Testis (tissue), 3 donors: Measurements from ENCODE around the gene SIN3A. TPM values are rescaled to one million over a fixed set of nuclear protein-coding genes. Genes with fewer than 3 reads are reported as not detected.

Source experiments
- DNase-seq: peaks from one replicate; pipeline ENCODE4 v3.0.0-alpha.2; 2019
- H3K27ac ChIP-seq, 2 donors: fragments of 200-600 bp; sonication (generic); one replicate each; pipeline ENCODE4 v1.5.1; 2019
- H3K27me3 ChIP-seq: fragments of 200-600 bp; sonication (generic); one replicate; pipeline ENCODE4 v1.5.1; 2019
- H3K36me3 ChIP-seq: fragments of 200-600 bp; sonication (generic); one replicate; pipeline ENCODE4 v1.5.1; 2017; ENCODE audit warnings: low read depth; ENCODE audit errors: missing control alignments
- H3K4me1 ChIP-seq: fragments of 200-600 bp; sonication (generic); one replicate; pipeline ENCODE4 v1.5.1; 2019
- H3K4me3 ChIP-seq, 2 donors: fragments of 200-600 bp; sonication (generic); one replicate each; pipeline ENCODE4 v1.5.1; 2017 to 2019
- H3K9me3 ChIP-seq: fragments of 200-600 bp; sonication (generic); one replicate; pipeline ENCODE4 v1.5.1; 2017
- POLR2A ChIP-seq: fragments of 450-650 bp; IDR thresholded peaks from one replicate; pipeline ENCODE4 v1.6.1; 2017; ENCODE audit warnings: antibody characterized with exemption, mild to moderate bottlenecking, moderate library complexity
- WGBS, 2 donors: methylation state at CpG; one replicate each; pipeline ENCODE4 v1.1.5; 2018; 5-methylcytosine and 5-hydroxymethylcytosine counted together
- intact Hi-C: fragments of 100-400 bp; cut with DNase I; formaldehyde crosslinking; loops from one replicate; pipeline ENCODE4 v1.15.1; 2023; ENCODE audit warnings: low total_unique reads
- polyA plus RNA-seq: library from polyadenylated mRNA; stranded (reverse); fragments of 350-450 nt; fragmentation: Illumina TruSeq; extraction: RNeasy Lipid Tissue Mini Kit (QIAGEN cat#74804); gene quantifications from one replicate; pipeline ENCODE4 v1.2.3, GENCODE V29; 2014; ENCODE audit warnings: low read depth, low replicate concordance; ENCODE audit not compliant: insufficient read depth
- total RNA-seq, 2 donors: library from RNA; depleted of rRNA; stranded (reverse); fragments of >200 nt; gene quantifications; one replicate each; pipeline ENCODE4 v1.2.3, GENCODE V29; 2016
- TF ChIP-seq, protein P1 (sequence below), 3 experiments: fragments of 450-650 bp in 2 of 3; fragments of 200-600 bp in 1 of 3; sonication (generic) in 1 of 3; IDR thresholded peaks; one replicate each; pipeline ENCODE4 v1.5.1; 2016 to 2019; ENCODE audit warnings: antibody characterized with exemption in 3 of 3, mild to moderate bottlenecking in 2 of 3, moderate library complexity in 1 of 3

The SIN3A gene
- total and polyA plus RNA-seq, 3 donors from 2014 or later, result 65.9 to 100 (median 95.0) TPM

DNA sequence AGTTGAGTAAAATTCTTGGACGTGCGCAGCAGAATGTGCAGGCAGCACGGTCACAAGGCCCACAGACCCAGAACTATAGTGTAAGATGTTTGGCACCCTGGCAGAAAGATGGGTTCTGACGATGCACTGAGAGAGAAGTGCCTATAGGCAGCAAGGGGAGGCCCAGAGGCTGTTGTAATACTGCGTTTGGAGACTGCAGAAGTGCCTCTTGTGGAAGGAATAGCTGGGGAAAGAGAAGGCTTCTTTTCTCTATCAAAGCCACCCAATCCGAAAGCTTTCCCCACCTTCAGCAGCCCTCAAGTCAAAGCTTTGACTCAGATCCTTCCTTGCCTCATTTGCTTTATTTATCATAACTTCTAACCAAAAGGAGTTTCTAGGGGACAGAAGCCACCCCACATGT is 5.2 kb upstream of the SIN3A start:
- peaks cover 11% of the 10 kb centered on the region for H3K4me1 ChIP-seq
- peak overlapping the region in 1 of 2 donors; percentile 98 for H3K27ac ChIP-seq
- 37 to 46% methylated on average over 6 of the region's 6 CpGs for WGBS, 2 donors
- no peaks in the 10 kb centered on the region for H3K27me3 ChIP-seq
- no peaks in the 10 kb centered on the region for H3K9me3 ChIP-seq
- no peak overlapping the region for H3K4me3 ChIP-seq
- no peaks in the 10 kb centered on the region for H3K36me3 ChIP-seq
- intact Hi-C loops, result loop anchor here (10.0 kb wide), 1 partner anchor 188 kb away; the partner anchor contains the start of genes IMP3 and SNX33
- no peak for DNase-seq
- no peak for TF ChIP-seq POLR2A
- TF ChIP-seq, protein P1, sequence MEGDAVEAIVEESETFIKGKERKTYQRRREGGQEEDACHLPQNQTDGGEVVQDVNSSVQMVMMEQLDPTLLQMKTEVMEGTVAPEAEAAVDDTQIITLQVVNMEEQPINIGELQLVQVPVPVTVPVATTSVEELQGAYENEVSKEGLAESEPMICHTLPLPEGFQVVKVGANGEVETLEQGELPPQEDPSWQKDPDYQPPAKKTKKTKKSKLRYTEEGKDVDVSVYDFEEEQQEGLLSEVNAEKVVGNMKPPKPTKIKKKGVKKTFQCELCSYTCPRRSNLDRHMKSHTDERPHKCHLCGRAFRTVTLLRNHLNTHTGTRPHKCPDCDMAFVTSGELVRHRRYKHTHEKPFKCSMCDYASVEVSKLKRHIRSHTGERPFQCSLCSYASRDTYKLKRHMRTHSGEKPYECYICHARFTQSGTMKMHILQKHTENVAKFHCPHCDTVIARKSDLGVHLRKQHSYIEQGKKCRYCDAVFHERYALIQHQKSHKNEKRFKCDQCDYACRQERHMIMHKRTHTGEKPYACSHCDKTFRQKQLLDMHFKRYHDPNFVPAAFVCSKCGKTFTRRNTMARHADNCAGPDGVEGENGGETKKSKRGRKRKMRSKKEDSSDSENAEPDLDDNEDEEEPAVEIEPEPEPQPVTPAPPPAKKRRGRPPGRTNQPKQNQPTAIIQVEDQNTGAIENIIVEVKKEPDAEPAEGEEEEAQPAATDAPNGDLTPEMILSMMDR (IDR thresholded peaks at IDR 0.05), result no peak

DNA sequence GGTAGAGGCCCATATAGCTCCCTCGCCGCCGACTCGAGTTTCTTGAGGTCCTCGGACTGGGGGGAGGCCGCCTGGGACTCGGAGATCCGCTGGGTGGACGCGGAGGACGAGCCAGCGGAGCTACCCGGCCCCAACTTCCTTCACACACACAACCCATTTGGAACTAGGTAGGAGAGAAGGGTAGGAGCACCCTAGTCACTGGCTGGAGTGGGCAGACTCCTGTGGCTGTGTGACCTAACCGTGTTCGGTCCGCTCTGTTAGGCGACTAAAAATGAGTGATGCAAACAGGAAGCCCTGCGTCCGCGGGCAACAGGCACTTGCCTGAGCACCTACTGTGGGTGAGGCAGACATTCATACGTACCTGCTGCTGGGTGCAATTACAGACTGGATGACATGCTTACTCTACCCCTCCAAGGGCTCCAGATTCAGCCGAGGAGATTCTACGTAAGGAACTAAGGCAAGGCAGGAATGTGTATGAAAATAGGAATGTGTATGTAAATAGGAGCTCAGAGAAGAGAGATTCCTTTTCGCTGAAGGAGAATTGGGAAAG is 4.6 kb upstream of the SIN3A start:
- TF ChIP-seq, protein P1 (IDR thresholded peaks at IDR 0.05), result no peak
- no peak for TF ChIP-seq POLR2A
- WGBS, 2 donors, result 2 to 3% methylated on average over 11 to 24 of the region's 24 CpGs
- H3K9me3 ChIP-seq, result no peaks in the 10 kb centered on the region
- peak overlapping the region; percentile 89 to 98 for H3K27ac ChIP-seq
- H3K27me3 ChIP-seq, result no peaks in the 10 kb centered on the region
- no peaks in the 10 kb centered on the region for H3K36me3 ChIP-seq
- peak overlapping the region; percentile 90 to 97 for H3K4me3 ChIP-seq
- DNase-seq, result no peak
- intact Hi-C loops, result loop anchor here (10.0 kb wide), 1 partner anchor 189 kb away; the partner anchor contains the start of genes IMP3 and SNX33
- H3K4me1 ChIP-seq, result peaks cover 11% of the 10 kb centered on the region

- WGBS, 2 donors, result 0% methylated on average over 37 to 48 of the region's 48 CpGs
- Histone ChIP-seq H3K4me3 (peak overlapping the region; percentile 90 to 97), H3K27ac (peak overlapping the region; percentile 89 to 98), H3K9me3 (no peaks in the 10 kb centered on the region), H3K4me1 (peaks cover 11% of the 10 kb centered on the region), H3K27me3 (no peaks in the 10 kb centered on the region), H3K36me3 (no peaks in the 10 kb centered on the region)
- DNase-seq, result peak; percentile 95
- intact Hi-C loops, result loop anchor here (10.0 kb wide), 1 partner anchor 189 kb away; the partner anchor contains the start of genes IMP3 and SNX33
- no peak for TF ChIP-seq POLR2A
- TF ChIP-seq, protein P1 (IDR thresholded peaks at IDR 0.05), result no peak
These were observed 4.0 kb upstream of the SIN3A start for GRCh38 chr15:75455424-75455981.

DNA sequence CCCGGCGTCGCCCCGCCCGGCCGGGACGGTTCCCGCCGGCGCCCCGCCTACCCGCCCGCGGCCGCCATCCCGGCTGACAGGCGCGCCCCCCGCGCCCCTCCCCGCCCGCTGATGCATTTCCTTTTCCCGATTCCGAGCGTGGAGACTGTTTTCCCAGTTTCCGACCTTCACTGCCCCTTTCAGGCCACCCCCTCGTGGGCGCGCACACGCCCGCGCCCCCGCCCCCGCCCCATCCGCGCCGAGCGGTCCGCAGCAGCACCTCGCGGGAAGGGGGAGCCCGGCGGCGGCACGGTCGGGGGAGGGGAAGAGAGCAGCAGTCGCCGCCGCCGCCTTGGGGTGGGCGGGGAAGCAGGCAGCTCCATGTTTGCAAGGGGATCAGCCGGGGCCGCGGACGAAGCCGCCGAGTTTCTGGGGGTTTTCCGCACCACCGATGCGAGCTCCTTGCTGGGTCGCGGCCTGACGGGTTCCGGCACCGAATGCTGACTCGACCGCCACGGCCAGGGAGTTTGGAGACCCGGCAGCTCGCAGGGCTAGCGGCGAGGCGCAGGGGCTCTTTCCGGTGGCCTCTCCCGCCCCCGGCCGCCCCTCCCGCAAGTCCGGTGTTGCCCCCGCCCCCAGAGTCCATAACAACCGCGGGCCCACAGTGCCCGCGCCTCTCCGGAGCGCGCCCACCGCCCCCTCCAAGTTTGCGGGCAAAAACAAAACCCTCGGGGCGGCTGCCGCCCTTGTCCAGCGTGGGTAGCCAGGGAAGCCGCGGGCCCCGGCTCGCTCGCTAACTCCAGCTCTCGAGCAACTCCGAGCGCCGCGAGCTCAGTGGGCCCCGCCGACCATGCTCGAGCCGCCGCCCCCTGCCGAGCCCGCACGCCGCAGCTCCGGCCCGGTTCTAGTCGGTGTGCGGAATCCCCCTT is 3.2 kb upstream of the SIN3A start:
- intact Hi-C loops, result loop anchor here (10.0 kb wide), 1 partner anchor 190 kb away; the partner anchor contains the start of genes IMP3 and SNX33
- peak; percentile 82 for DNase-seq
- Histone ChIP-seq H3K4me3 (peak overlapping the region; percentile 90 to 97), H3K27ac (peak overlapping the region; percentile 89 to 98), H3K27me3 (no peaks in the 10 kb centered on the region), H3K9me3 (no peaks in the 10 kb centered on the region), H3K36me3 (no peaks in the 10 kb centered on the region), H3K4me1 (peaks cover 12% of the 10 kb centered on the region)
- 1% methylated on average over 20 to 76 of the region's 116 CpGs for WGBS, 2 donors
- TF ChIP-seq, protein P1 (IDR thresholded peaks at IDR 0.05), result no peak
- no peak for TF ChIP-seq POLR2A
